ENCODE data around the gene SARS1.

The SARS1 gene

DNA sequence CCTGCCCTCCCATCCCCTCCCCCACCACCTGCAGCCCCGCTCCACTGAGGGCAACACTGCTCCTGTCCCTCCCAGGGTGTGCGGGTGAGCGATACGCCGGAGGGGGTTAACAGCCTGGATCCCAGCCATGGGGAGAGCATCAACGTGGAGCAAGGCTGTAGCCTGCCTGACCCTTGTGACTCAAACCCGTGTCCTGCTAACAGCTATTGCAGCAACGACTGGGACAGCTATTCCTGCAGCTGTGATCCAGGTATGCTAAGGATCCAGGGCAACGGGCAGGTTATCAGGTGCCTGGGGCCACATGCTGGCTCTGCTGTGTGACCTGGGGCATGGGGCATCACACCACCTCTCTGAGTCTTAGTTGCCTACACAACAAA, 50.6 kb downstream of the SARS1 start:
- no peak for DNase-seq
- Histone ChIP-seq H3K36me3 (ENCODE audit: control insufficient read depth, insufficient read depth, low read length) (no peaks in the 10 kb centered on the region), H3K27me3 (ENCODE audit: insufficient read depth, low read length, poor library complexity) (no peaks in the 10 kb centered on the region)

DNA sequence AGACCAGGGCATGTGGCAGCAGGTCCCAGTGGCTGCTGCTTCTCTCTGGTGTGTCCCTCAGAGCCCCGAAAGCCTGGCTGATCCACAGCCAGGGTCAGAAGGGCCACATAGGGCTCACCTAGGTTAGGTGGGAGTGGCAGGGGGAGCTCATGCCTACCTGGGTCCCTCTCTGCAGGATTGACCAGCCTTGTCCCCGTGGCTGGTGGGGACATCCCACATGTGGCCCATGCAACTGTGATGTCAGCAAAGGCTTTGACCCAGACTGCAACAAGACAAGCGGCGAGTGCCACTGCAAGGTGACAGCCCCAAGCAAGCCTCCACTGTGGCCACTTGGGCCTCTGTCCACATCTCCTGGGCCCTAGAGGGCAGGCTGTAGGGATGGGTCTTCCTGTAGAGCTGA, 51.3 kb downstream of the SARS1 start:
- H3K27ac ChIP-seq (ENCODE audit: low read depth, low read length): no peak overlapping the region
- no peak overlapping the region for H3K4me2 ChIP-seq (ENCODE audit: low read length)
- H3K4me3 ChIP-seq (ENCODE audit: low read length): no peak overlapping the region
- H3K4me1 ChIP-seq (ENCODE audit: control insufficient read depth, low read depth, low read length): no peaks in the 10 kb centered on the region
- no peak overlapping the region for H3K4ac ChIP-seq (ENCODE audit: low read depth, low read length)
- H2BK15ac ChIP-seq (replicated peaks; ENCODE audit: low read depth): no peak overlapping the region
- H4K8ac ChIP-seq (ENCODE audit: low read depth, low read length): no peak overlapping the region
- H3K27me3 ChIP-seq (ENCODE audit: insufficient read depth, low read length, poor library complexity): no peaks in the 10 kb centered on the region
- H3K36me3 ChIP-seq (ENCODE audit: control insufficient read depth, insufficient read depth, low read length): no peaks in the 10 kb centered on the region
- no peaks in the 10 kb centered on the region for H3K79me2 ChIP-seq (ENCODE audit: control insufficient read depth, insufficient read depth, low read length)
- no peak overlapping the region for H4K5ac ChIP-seq (ENCODE audit: low read length)
- H3K23ac ChIP-seq (ENCODE audit: low read length): no peak overlapping the region
- no peak overlapping the region for H3K9ac ChIP-seq (ENCODE audit: low read length)
- H2BK5ac ChIP-seq (ENCODE audit: low read length): no peak overlapping the region
- DNase-seq: no peak
- H3K18ac ChIP-seq (ENCODE audit: low read length): no peak overlapping the region
- H3K79me1 ChIP-seq (ENCODE audit: low read length): no peaks in the 10 kb centered on the region
- no CpG with 5 or more reads among the region's 4 CpGs for WGBS (ENCODE audit: extremely low coverage, insufficient coverage, low lambda C conversion rate)
- no peak overlapping the region for H2AK5ac ChIP-seq (ENCODE audit: low read length)
- H3K56ac ChIP-seq (ENCODE audit: low read length): no peak overlapping the region
- no peak overlapping the region for H2BK120ac ChIP-seq (ENCODE audit: low read depth, low read length)

More for the DNA sequence above, 50.6 kb downstream of the SARS1 start:
- no CpG with 5 or more reads among the region's 9 CpGs for WGBS (ENCODE audit: extremely low coverage, insufficient coverage, low lambda C conversion rate)
- H3K56ac ChIP-seq (ENCODE audit: low read length): no peak overlapping the region
- no peak overlapping the region for H3K18ac ChIP-seq (ENCODE audit: low read length)
- no peak overlapping the region for H3K9ac ChIP-seq (ENCODE audit: low read length)
- no peak overlapping the region for H2BK15ac ChIP-seq (replicated peaks; ENCODE audit: low read depth)
- H3K4ac ChIP-seq (ENCODE audit: low read depth, low read length): no peak overlapping the region
- no peaks in the 10 kb centered on the region for H3K79me2 ChIP-seq (ENCODE audit: control insufficient read depth, insufficient read depth, low read length)
- no peak overlapping the region for H2BK5ac ChIP-seq (ENCODE audit: low read length)
- H4K8ac ChIP-seq (ENCODE audit: low read depth, low read length): no peak overlapping the region
- no peak overlapping the region for H4K5ac ChIP-seq (ENCODE audit: low read length)
- no peak overlapping the region for H3K23ac ChIP-seq (ENCODE audit: low read length)
- no peaks in the 10 kb centered on the region for H3K79me1 ChIP-seq (ENCODE audit: low read length)
- no peak overlapping the region for H2AK5ac ChIP-seq (ENCODE audit: low read length)
- H2BK120ac ChIP-seq (ENCODE audit: low read depth, low read length): no peak overlapping the region
- H3K4me1 ChIP-seq (ENCODE audit: control insufficient read depth, low read depth, low read length): no peaks in the 10 kb centered on the region
- H3K4me3 ChIP-seq (ENCODE audit: low read length): no peak overlapping the region
- H3K27ac ChIP-seq (ENCODE audit: low read depth, low read length): no peak overlapping the region
- H3K4me2 ChIP-seq (ENCODE audit: low read length): no peak overlapping the region

DNA sequence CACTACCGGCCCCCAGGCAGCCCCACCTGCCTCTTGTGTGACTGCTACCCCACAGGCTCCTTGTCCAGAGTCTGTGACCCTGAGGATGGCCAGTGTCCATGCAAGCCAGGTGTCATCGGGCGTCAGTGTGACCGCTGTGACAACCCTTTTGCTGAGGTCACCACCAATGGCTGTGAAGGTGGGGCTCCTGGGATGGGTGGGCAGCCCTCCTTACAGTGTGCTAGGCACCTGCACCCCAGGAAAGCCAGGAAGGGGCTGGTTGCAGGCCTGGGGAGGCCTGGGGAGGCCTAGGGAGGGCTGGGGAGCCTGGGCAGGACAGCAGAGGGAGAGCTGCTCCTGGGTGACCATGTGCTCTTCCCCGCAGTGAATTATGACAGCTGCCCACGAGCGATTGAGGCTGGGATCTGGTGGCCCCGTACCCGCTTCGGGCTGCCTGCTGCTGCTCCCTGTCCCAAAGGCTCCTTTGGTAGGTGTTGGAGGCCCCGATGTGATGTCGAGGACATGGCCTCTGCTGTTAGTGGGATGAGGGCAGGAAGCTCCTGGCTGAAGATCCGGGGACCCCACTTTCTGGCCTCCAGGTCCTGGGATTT, 52.1 kb downstream of the SARS1 start:
- H3K4ac ChIP-seq (ENCODE audit: low read depth, low read length): no peak overlapping the region
- no peak overlapping the region for H2BK15ac ChIP-seq (replicated peaks; ENCODE audit: low read depth)
- DNase-seq: no peak
- no peak overlapping the region for H3K56ac ChIP-seq (ENCODE audit: low read length)
- H4K8ac ChIP-seq (ENCODE audit: low read depth, low read length): no peak overlapping the region
- H2BK5ac ChIP-seq (ENCODE audit: low read length): no peak overlapping the region
- H3K18ac ChIP-seq (ENCODE audit: low read length): no peak overlapping the region
- H3K36me3 ChIP-seq (ENCODE audit: control insufficient read depth, insufficient read depth, low read length): no peaks in the 10 kb centered on the region
- H3K79me1 ChIP-seq (ENCODE audit: low read length): no peaks in the 10 kb centered on the region
- H3K9ac ChIP-seq (ENCODE audit: low read length): no peak overlapping the region
- H2BK120ac ChIP-seq (ENCODE audit: low read depth, low read length): no peak overlapping the region
- H3K4me2 ChIP-seq (ENCODE audit: low read length): no peak overlapping the region
- no peak overlapping the region for H3K23ac ChIP-seq (ENCODE audit: low read length)
- H3K27ac ChIP-seq (ENCODE audit: low read depth, low read length): no peak overlapping the region
- H3K79me2 ChIP-seq (ENCODE audit: control insufficient read depth, insufficient read depth, low read length): no peaks in the 10 kb centered on the region
- H3K27me3 ChIP-seq (ENCODE audit: insufficient read depth, low read length, poor library complexity): no peaks in the 10 kb centered on the region
- no CpG with 5 or more reads among the region's 13 CpGs for WGBS (ENCODE audit: extremely low coverage, insufficient coverage, low lambda C conversion rate)
- H2AK5ac ChIP-seq (ENCODE audit: low read length): no peak overlapping the region
- H3K4me1 ChIP-seq (ENCODE audit: control insufficient read depth, low read depth, low read length): no peaks in the 10 kb centered on the region
- H4K5ac ChIP-seq (ENCODE audit: low read length): no peak overlapping the region
- H3K4me3 ChIP-seq (ENCODE audit: low read length): no peak overlapping the region

DNA sequence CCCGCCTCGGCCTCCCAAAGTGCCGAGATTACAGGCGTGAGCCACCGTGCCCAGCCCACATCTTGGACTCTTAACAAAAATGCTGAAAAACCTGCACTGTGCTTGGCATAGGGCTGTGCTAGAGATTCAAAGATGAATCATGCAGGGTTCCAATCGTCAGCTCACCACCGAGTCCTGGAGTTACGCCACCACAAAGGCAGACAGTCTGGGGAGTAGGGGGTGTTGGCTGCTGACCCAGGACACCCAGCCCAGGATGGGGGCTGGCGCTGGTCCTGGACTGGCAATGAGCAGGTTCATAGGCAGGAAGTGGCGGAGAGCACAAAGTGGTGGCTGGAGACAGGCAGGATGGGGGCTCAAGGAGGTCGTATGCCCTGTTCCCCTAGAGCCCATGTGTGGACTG, 53.2 kb downstream of the SARS1 start:
- no peak overlapping the region for H2BK5ac ChIP-seq (ENCODE audit: low read length)
- H4K8ac ChIP-seq (ENCODE audit: low read depth, low read length): no peak overlapping the region
- no peak overlapping the region for H3K23ac ChIP-seq (ENCODE audit: low read length)
- no peak overlapping the region for H3K18ac ChIP-seq (ENCODE audit: low read length)
- no peak overlapping the region for H3K9ac ChIP-seq (ENCODE audit: low read length)
- no peak overlapping the region for H3K56ac ChIP-seq (ENCODE audit: low read length)
- no peak for DNase-seq
- H3K4me3 ChIP-seq (ENCODE audit: low read length): no peak overlapping the region
- H3K79me2 ChIP-seq (ENCODE audit: control insufficient read depth, insufficient read depth, low read length): no peaks in the 10 kb centered on the region
- H2AK5ac ChIP-seq (ENCODE audit: low read length): no peak overlapping the region
- no peaks in the 10 kb centered on the region for H3K36me3 ChIP-seq (ENCODE audit: control insufficient read depth, insufficient read depth, low read length)
- no peaks in the 10 kb centered on the region for H3K4me1 ChIP-seq (ENCODE audit: control insufficient read depth, low read depth, low read length)
- no peak overlapping the region for H3K4ac ChIP-seq (ENCODE audit: low read depth, low read length)
- H3K27ac ChIP-seq (ENCODE audit: low read depth, low read length): no peak overlapping the region
- no peaks in the 10 kb centered on the region for H3K27me3 ChIP-seq (ENCODE audit: insufficient read depth, low read length, poor library complexity)
- H2BK120ac ChIP-seq (ENCODE audit: low read depth, low read length): no peak overlapping the region
- no peak overlapping the region for H4K5ac ChIP-seq (ENCODE audit: low read length)
- WGBS (ENCODE audit: extremely low coverage, insufficient coverage, low lambda C conversion rate): no CpG with 5 or more reads among the region's 11 CpGs
- H3K79me1 ChIP-seq (ENCODE audit: low read length): no peaks in the 10 kb centered on the region
- no peak overlapping the region for H2BK15ac ChIP-seq (replicated peaks; ENCODE audit: low read depth)
- no peak overlapping the region for H3K4me2 ChIP-seq (ENCODE audit: low read length)

DNA sequence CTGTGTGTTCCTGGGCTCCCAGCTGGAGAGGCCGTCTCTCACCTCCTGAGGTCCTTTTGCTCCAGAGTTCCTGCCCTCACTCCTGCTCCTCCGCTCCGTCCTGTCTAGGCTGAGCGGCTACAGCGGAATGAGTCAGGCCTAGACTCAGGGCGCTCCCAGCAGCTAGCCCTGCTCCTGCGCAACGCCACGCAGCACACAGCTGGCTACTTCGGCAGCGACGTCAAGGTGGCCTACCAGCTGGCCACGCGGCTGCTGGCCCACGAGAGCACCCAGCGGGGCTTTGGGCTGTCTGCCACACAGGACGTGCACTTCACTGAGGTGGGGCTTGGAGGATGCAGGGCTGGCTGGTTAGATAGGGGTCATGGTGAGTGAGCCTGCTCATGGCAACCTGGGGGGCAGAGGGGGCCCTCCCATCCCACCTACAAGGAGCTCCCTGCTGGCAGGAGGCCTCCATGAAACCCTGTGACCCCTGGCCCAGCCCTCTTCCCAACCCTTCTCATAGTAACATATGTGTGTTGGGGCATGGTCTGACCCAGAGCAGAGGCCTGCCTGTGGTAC, 54.1 kb downstream of the SARS1 start:
- Histone ChIP-seq H2AK5ac (ENCODE audit: low read length) (no peak overlapping the region), H3K4me2 (ENCODE audit: low read length) (no peak overlapping the region), H3K4me1 (ENCODE audit: control insufficient read depth, low read depth, low read length) (no peaks in the 10 kb centered on the region), H3K27ac (ENCODE audit: low read depth, low read length) (no peak overlapping the region), H4K5ac (ENCODE audit: low read length) (no peak overlapping the region), H2BK120ac (ENCODE audit: low read depth, low read length) (no peak overlapping the region), H3K36me3 (ENCODE audit: control insufficient read depth, insufficient read depth, low read length) (no peaks in the 10 kb centered on the region), H3K27me3 (ENCODE audit: insufficient read depth, low read length, poor library complexity) (no peaks in the 10 kb centered on the region), H3K4me3 (ENCODE audit: low read length) (no peak overlapping the region), H3K79me1 (ENCODE audit: low read length) (no peaks in the 10 kb centered on the region), H3K79me2 (ENCODE audit: control insufficient read depth, insufficient read depth, low read length) (no peaks in the 10 kb centered on the region), H2BK5ac (ENCODE audit: low read length) (no peak overlapping the region), H3K56ac (ENCODE audit: low read length) (no peak overlapping the region), H4K8ac (ENCODE audit: low read depth, low read length) (no peak overlapping the region), H3K18ac (ENCODE audit: low read length) (no peak overlapping the region), H3K23ac (ENCODE audit: low read length) (no peak overlapping the region), H2BK15ac (replicated peaks; ENCODE audit: low read depth) (no peak overlapping the region), H3K9ac (ENCODE audit: low read length) (no peak overlapping the region), H3K4ac (ENCODE audit: low read depth, low read length) (no peak overlapping the region)
- WGBS (ENCODE audit: extremely low coverage, insufficient coverage, low lambda C conversion rate): no CpG with 5 or more reads among the region's 17 CpGs
- DNase-seq: peak; percentile 50

Measured in mesendoderm (in vitro differentiated cells).